ENCODE results near the gene CYGB. TPM values are rescaled to one million over a fixed set of nuclear protein-coding genes. Genes with fewer than 3 reads are reported as not detected.

Gene CYGB
- total and polyA plus RNA-seq, 2 of the 13 experiments (the other 11 are each of a cell fraction or from before 2014, with no cell fraction given), result 18.9 to 27.1 TPM

DNA sequence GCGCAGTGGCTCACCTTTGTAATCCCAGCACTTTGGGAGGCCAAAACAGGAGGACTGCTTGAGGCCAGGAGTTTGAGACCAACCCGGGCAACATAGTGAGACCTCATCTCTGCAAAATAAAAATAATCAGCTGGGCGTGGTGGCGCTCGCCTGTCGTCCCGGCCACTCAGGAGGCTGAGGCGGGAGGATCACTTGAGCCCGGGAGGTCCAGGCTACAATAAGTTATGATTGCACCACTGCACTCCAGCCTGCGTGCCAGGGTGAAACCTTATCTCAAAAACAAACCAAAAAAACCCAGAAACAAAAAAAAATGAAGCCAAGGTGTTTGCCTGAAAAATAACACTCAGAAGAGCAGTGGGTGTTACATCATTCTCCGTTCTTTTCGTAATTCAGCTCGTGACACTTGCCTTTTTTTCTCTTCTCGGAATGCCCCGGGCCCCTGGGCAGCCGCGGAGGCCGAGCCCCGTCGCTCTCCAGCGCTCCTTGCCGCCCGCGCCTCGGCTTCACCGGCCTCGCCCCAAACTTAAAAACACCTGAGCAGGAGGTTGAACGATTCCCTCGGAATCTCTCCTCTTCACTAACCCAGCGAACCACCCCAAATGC is 19.4 kb upstream of the CYGB start (continued):
- TF ChIP-seq ZNF737 (CRISPR knock-in tag; IDR thresholded peaks at IDR 0.05; ENCODE audit: borderline replicate concordance), result no peak
- TF ChIP-seq ZNF17 (CRISPR knock-in tag; IDR thresholded peaks at IDR 0.05), result no peak
- peak; percentile 38; the same call in 1 of the 2 replicates for TF ChIP-seq SALL2 (CRISPR knock-in tag; IDR thresholded peaks at IDR 0.05)
- no peak for TF ChIP-seq NFRKB (IDR thresholded peaks at IDR 0.05)
- peak; percentile 51 for TF ChIP-seq TP53 (CRISPR knock-in tag; conservative IDR thresholded peaks at IDR 0.05)
- TF ChIP-seq ZNF12 (CRISPR knock-in tag; IDR thresholded peaks at IDR 0.05), result no peak
- TF ChIP-seq IKZF1 (IDR thresholded peaks at IDR 0.05), result no peak
- TF ChIP-seq, protein P1, sequence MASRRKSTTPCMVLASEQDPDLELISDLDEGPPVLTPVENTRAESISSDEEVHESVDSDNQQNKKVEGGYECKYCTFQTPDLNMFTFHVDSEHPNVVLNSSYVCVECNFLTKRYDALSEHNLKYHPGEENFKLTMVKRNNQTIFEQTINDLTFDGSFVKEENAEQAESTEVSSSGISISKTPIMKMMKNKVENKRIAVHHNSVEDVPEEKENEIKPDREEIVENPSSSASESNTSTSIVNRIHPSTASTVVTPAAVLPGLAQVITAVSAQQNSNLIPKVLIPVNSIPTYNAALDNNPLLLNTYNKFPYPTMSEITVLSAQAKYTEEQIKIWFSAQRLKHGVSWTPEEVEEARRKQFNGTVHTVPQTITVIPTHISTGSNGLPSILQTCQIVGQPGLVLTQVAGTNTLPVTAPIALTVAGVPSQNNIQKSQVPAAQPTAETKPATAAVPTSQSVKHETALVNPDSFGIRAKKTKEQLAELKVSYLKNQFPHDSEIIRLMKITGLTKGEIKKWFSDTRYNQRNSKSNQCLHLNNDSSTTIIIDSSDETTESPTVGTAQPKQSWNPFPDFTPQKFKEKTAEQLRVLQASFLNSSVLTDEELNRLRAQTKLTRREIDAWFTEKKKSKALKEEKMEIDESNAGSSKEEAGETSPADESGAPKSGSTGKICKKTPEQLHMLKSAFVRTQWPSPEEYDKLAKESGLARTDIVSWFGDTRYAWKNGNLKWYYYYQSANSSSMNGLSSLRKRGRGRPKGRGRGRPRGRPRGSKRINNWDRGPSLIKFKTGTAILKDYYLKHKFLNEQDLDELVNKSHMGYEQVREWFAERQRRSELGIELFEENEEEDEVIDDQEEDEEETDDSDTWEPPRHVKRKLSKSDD (CRISPR knock-in tag; IDR thresholded peaks at IDR 0.05; ENCODE audit: low read depth), result no peak
- TF ChIP-seq HOXA3 (CRISPR knock-in tag; IDR thresholded peaks at IDR 0.05), result no peak
- peak; percentile 8; the same call in 1 of the 2 replicates for TF ChIP-seq RAD21 (CRISPR knock-in tag; IDR thresholded peaks at IDR 0.05)
- no peak; the same call in 1 of the 2 replicates for TF ChIP-seq ZNF263 (CRISPR knock-in tag; IDR thresholded peaks at IDR 0.05)
- TF ChIP-seq RBM39 (IDR thresholded peaks at IDR 0.05; ENCODE audit: low read depth, low read length, poor library complexity, severe bottlenecking), result peak; percentile 74
- TF ChIP-seq KDM6A (CRISPR knock-in tag; IDR thresholded peaks at IDR 0.05; ENCODE audit: low read depth), result no peak
- TF ChIP-seq, protein P2, sequence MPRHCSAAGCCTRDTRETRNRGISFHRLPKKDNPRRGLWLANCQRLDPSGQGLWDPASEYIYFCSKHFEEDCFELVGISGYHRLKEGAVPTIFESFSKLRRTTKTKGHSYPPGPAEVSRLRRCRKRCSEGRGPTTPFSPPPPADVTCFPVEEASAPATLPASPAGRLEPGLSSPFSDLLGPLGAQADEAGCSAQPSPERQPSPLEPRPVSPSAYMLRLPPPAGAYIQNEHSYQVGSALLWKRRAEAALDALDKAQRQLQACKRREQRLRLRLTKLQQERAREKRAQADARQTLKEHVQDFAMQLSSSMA (CRISPR knock-in tag; IDR thresholded peaks at IDR 0.05), result no peak
- no peak for TF ChIP-seq RORA (CRISPR knock-in tag; IDR thresholded peaks at IDR 0.05)
- TF ChIP-seq ZNF441 (CRISPR knock-in tag; IDR thresholded peaks at IDR 0.05; ENCODE audit: borderline replicate concordance), result no peak
- TF ChIP-seq, protein P3, sequence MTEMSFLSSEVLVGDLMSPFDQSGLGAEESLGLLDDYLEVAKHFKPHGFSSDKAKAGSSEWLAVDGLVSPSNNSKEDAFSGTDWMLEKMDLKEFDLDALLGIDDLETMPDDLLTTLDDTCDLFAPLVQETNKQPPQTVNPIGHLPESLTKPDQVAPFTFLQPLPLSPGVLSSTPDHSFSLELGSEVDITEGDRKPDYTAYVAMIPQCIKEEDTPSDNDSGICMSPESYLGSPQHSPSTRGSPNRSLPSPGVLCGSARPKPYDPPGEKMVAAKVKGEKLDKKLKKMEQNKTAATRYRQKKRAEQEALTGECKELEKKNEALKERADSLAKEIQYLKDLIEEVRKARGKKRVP (CRISPR knock-in tag; IDR thresholded peaks at IDR 0.05), result peak; percentile 52 to 74; a peak in 3 of 4 replicates
- 0 out of 2 replicates have a peak, but pooled peaks have one; percentile 33 for TF ChIP-seq ZFP37 (CRISPR knock-in tag; IDR thresholded peaks at IDR 0.05; ENCODE audit: borderline replicate concordance)
- no peak for TF ChIP-seq ZNF329 (CRISPR knock-in tag; IDR thresholded peaks at IDR 0.05; ENCODE audit: low read depth)
- 0 out of 2 replicates have a peak, but pooled peaks have one; percentile 56 for TF ChIP-seq ZNF33A (CRISPR knock-in tag; IDR thresholded peaks at IDR 0.05; ENCODE audit: borderline replicate concordance)
- TF ChIP-seq ZSCAN9 (CRISPR knock-in tag; IDR thresholded peaks at IDR 0.05; ENCODE audit: borderline replicate concordance), result 0 out of 2 replicates have a peak, but pooled peaks have one; percentile 9
- TF ChIP-seq, protein P4, sequence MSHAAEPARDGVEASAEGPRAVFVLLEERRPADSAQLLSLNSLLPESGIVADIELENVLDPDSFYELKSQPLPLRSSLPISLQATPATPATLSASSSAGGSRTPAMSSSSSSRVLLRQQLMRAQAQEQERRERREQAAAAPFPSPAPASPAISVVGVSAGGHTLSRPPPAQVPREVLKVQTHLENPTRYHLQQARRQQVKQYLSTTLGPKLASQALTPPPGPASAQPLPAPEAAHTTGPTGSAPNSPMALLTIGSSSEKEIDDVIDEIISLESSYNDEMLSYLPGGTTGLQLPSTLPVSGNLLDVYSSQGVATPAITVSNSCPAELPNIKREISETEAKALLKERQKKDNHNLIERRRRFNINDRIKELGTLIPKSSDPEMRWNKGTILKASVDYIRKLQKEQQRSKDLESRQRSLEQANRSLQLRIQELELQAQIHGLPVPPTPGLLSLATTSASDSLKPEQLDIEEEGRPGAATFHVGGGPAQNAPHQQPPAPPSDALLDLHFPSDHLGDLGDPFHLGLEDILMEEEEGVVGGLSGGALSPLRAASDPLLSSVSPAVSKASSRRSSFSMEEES (CRISPR knock-in tag; IDR thresholded peaks at IDR 0.05), result peak; percentile 79; the same call in 1 of the 2 replicates
- TF ChIP-seq ZSCAN29 (CRISPR knock-in tag; conservative IDR thresholded peaks at IDR 0.05), result no peak
- no peak for TF ChIP-seq SOX5 (CRISPR knock-in tag; IDR thresholded peaks at IDR 0.05; ENCODE audit: borderline replicate concordance)
